ENCODE data around the gene CBFA2T3.

DNA sequence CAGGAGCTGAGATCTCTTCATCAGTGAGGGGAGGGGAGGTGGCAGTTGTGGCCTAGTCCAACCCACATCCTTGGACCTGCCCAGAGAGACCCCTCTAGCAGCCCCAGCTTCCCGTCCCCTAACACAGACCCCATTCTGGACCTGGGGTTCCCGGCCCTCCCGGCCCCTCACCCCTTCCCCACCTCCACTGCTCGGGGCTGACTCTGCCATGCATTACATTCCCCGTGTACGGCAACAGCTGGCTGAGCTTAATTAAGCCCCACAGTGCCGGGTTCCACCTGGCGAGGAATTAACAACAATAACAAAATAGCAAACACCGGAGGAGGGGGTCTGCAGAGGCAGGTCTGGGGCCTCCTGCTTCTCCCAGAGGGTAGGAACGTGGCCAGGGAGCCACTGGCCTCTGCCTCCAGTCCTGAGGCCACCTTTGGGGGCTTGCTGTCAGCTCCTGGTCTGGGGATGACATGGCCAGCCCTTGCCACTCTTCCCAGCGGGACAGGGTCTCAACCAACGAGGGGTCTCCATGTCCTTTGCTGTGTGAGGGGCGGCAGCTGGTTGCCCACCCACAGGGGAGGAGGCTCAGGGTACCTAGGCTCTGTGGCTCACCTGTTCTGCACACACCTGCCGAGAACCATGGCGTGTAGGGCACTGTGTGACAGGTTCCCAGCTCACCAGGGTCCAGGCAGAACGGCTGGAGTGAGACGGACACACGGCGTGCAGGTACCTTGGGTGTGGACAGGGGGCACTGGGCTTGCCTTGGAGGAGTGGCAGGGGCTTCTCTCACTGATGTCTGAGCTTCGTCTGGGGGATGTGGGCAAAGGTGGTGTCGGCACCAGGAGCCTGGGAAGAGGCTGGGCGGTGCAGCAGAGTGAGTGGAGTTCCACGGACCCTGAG is 46.9 kb upstream of the CBFA2T3 start:
- no peak for TF ChIP-seq EZH2 (IDR thresholded peaks at IDR 0.05; ENCODE audit: borderline replicate concordance, low read depth, low read length, severe bottlenecking)
- TF ChIP-seq, protein P1, sequence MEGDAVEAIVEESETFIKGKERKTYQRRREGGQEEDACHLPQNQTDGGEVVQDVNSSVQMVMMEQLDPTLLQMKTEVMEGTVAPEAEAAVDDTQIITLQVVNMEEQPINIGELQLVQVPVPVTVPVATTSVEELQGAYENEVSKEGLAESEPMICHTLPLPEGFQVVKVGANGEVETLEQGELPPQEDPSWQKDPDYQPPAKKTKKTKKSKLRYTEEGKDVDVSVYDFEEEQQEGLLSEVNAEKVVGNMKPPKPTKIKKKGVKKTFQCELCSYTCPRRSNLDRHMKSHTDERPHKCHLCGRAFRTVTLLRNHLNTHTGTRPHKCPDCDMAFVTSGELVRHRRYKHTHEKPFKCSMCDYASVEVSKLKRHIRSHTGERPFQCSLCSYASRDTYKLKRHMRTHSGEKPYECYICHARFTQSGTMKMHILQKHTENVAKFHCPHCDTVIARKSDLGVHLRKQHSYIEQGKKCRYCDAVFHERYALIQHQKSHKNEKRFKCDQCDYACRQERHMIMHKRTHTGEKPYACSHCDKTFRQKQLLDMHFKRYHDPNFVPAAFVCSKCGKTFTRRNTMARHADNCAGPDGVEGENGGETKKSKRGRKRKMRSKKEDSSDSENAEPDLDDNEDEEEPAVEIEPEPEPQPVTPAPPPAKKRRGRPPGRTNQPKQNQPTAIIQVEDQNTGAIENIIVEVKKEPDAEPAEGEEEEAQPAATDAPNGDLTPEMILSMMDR (IDR thresholded peaks at IDR 0.05; ENCODE audit: borderline replicate concordance, extremely low read depth, low read length, poor library complexity, severe bottlenecking): no peak

All from DND-41 (cell line).